Neuronal stem cell (in vitro differentiated cells): ENCODE measurements around the gene MREG.

ENCODE experiments used
- DNase-seq: peaks from one replicate; pipeline ENCODE4 v3.0.0-alpha.2; 2013; ENCODE audit warnings: low spot score
- H2AFZ ChIP-seq: one replicate; pipeline ENCODE4 v1.6.1; 2013; ENCODE audit warnings: mild to moderate bottlenecking, low read length, inconsistent platforms
- H2AK5ac ChIP-seq: 2 replicates; pipeline ENCODE4 v1.6.1; 2013; ENCODE audit warnings: low read depth, mild to moderate bottlenecking, inconsistent platforms, low read length, moderate library complexity, mixed read lengths
- H2BK120ac ChIP-seq: 2 replicates; pipeline ENCODE4 v1.6.1; 2013; ENCODE audit warnings: low read depth, mild to moderate bottlenecking, inconsistent platforms, low read length, moderate library complexity, mixed read lengths
- H2BK12ac ChIP-seq: one replicate; pipeline ENCODE4 v1.6.1; 2013; ENCODE audit warnings: low read length, inconsistent platforms
- H2BK15ac ChIP-seq: 2 replicates; pipeline ENCODE4 v1.6.1; 2013; ENCODE audit warnings: mild to moderate bottlenecking, low read length, inconsistent platforms, mixed read lengths
- H2BK5ac ChIP-seq: one replicate; pipeline ENCODE4 v1.6.1; 2013; ENCODE audit warnings: inconsistent platforms, mild to moderate bottlenecking, low read length, moderate library complexity
- H3K14ac ChIP-seq: one replicate; pipeline ENCODE4 v1.6.1; 2013; ENCODE audit warnings: low read length, inconsistent platforms
- H3K18ac ChIP-seq: 2 replicates; pipeline ENCODE4 v1.6.1; 2013; ENCODE audit warnings: low read length, inconsistent platforms
- H3K23ac ChIP-seq: 2 replicates; pipeline ENCODE4 v1.6.1; 2013; ENCODE audit warnings: low read depth, mild to moderate bottlenecking, mixed read lengths, low read length, inconsistent platforms; ENCODE audit not compliant: poor library complexity
- H3K27ac ChIP-seq: replicated peaks from 3 replicates; pipeline ENCODE4 v1.5.1; 2013; ENCODE audit warnings: low read length, inconsistent platforms
- H3K27me3 ChIP-seq, 3 experiments: 2 replicates each; pipeline ENCODE4 v1.6.1; 2013; ENCODE audit warnings: low read length in 3 of 3, mild to moderate bottlenecking in 2 of 3, inconsistent platforms in 1 of 3, low read depth in 1 of 3, mixed read lengths in 1 of 3, moderate library complexity in 1 of 3; ENCODE audit not compliant: control insufficient read depth in 3 of 3, insufficient read depth in 3 of 3
- H3K36me3 ChIP-seq, 2 donors: replicated peaks in 1 of 2; 2 replicates each; pipeline ENCODE4 v1.6.1; 2013; ENCODE audit warnings: low read length in 2 of 2; ENCODE audit not compliant: control insufficient read depth in 2 of 2, insufficient read depth in 2 of 2
- H3K4ac ChIP-seq: 2 replicates; pipeline ENCODE4 v1.6.1; 2013; ENCODE audit warnings: inconsistent platforms, mild to moderate bottlenecking, low read length, moderate library complexity
- H3K4me1 ChIP-seq, 2 donors: 1 replicate in 1 of 2; 2 replicates in 1 of 2; pipeline ENCODE4 v1.6.1; 2013; ENCODE audit warnings: low read length in 2 of 2, low read depth in 1 of 2; ENCODE audit not compliant: control insufficient read depth in 2 of 2, insufficient read depth in 1 of 2
- H3K4me2 ChIP-seq: one replicate; pipeline ENCODE4 v1.6.1; 2013; ENCODE audit warnings: mild to moderate bottlenecking, low read length, inconsistent platforms; ENCODE audit not compliant: insufficient read depth, poor library complexity, severe bottlenecking
- H3K4me3 ChIP-seq, 2 donors: 2 replicates each; pipeline ENCODE4 v1.5.1; 2013; ENCODE audit warnings: low read length in 2 of 2, mild to moderate bottlenecking in 2 of 2, inconsistent platforms in 1 of 2, moderate library complexity in 1 of 2
- H3K79me1 ChIP-seq: one replicate; pipeline ENCODE4 v1.6.1; 2013; ENCODE audit warnings: low read depth, mild to moderate bottlenecking, inconsistent platforms, low read length, moderate library complexity
- H3K9ac ChIP-seq: one replicate; pipeline ENCODE4 v1.6.1; 2013; ENCODE audit warnings: mild to moderate bottlenecking, low read depth, low read length, inconsistent platforms; ENCODE audit not compliant: poor library complexity
- H3K9me3 ChIP-seq, 2 donors: replicated peaks in 1 of 2; 2 replicates each; pipeline versions ENCODE3 to v1.6.1; 2013; ENCODE audit warnings: low read length in 2 of 2, mild to moderate bottlenecking in 2 of 2, inconsistent platforms in 1 of 2, low read depth in 1 of 2, mixed read lengths in 1 of 2, moderate library complexity in 1 of 2; ENCODE audit not compliant: control insufficient read depth in 2 of 2, insufficient read depth in 1 of 2
- H4K8ac ChIP-seq: one replicate; pipeline ENCODE4 v1.6.1; 2013; ENCODE audit warnings: low read depth, mild to moderate bottlenecking, inconsistent platforms, low read length, moderate library complexity
- H4K91ac ChIP-seq: one replicate; pipeline ENCODE4 v1.6.1; 2013; ENCODE audit warnings: low read length, low read depth, mild to moderate bottlenecking, inconsistent platforms; ENCODE audit not compliant: poor library complexity
- WGBS, 2 donors: extraction: QIAGEN DNeasy Blood & Tissue Kit; methylation state at CpG; one replicate each; pipeline ENCODE4 v1.1.7; 2013; ENCODE audit warnings: missing lambda C conversion rate in 2 of 2, mixed read lengths in 1 of 2; ENCODE audit not compliant: insufficient read length in 2 of 2, insufficient replicate concordance in 1 of 2; ENCODE audit errors: extremely low coverage in 2 of 2; 5-methylcytosine and 5-hydroxymethylcytosine counted together

MREG gene

DNA sequence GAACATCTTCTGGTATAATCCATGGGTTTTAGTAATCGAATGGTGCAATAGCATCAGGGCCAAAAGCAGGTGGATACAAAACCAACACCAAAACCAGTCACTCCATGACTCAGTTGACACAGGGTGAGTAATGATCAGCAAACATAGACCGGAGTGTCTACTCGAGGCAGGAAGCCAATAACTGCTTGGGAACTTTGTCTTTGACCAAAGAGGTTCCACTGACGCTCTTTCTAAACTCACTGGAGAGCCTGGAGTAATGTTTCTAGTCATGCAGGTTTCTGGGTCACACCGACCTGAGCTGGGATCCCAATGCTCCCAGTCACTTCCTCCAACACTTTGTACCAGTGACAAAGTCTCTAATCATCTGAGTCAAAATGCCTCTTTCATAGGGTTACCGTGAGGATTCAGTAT is 30.9 kb downstream of the MREG start:
- Histone ChIP-seq H2BK120ac (no peak overlapping the region), H3K9me3 (peaks cover 2 to 7% of the 10 kb centered on the region in 2 donors), H3K27me3 (no peaks in the 10 kb centered on the region), H3K9ac (no peak overlapping the region), H2AFZ (no peak overlapping the region), H3K23ac (no peak overlapping the region), H3K4me1 (no peaks in the 10 kb centered on the region), H2BK5ac (no peak overlapping the region), H3K4me3 (no peak overlapping the region), H4K91ac (no peak overlapping the region), H3K18ac (no peak overlapping the region), H3K36me3 (peaks cover 2 to 4% of the 10 kb centered on the region in 2 donors), H2BK12ac (no peak overlapping the region), H3K14ac (no peak overlapping the region), H2AK5ac (no peak overlapping the region), H3K4me2 (no peak overlapping the region), H2BK15ac (no peak overlapping the region), H3K4ac (no peak overlapping the region), H3K79me1 (peaks cover 1% of the 10 kb centered on the region), H3K27ac (no peak overlapping the region), H4K8ac (no peak overlapping the region)
- no CpG with 5 or more reads among the region's 6 CpGs for WGBS, 2 donors
- no peak for DNase-seq

DNA sequence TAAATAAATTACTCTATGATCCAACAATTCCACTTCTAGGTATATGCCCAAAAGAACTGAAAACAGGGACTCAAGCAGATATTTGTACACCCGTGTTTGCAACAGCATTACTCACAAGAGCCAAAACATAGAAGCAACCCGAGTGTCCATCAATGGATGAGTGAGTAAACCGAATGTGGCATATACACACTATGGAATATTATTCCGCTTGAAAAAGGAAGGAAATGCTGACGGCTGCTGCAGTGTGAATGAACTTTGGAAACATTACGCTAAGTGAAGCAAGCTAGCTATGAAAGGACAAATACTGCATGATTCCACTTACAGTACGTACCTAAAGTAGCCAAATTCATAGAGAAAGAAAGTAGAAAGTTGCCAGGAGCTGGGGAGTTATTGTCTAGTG is 32.2 kb downstream of the MREG start:
- Histone ChIP-seq H3K23ac (no peak overlapping the region), H3K27ac (no peak overlapping the region), H4K8ac (no peak overlapping the region), H3K4ac (no peak overlapping the region), H2BK120ac (no peak overlapping the region), H3K4me1 (no peaks in the 10 kb centered on the region), H4K91ac (no peak overlapping the region), H3K36me3 (peaks cover 2% of the 10 kb centered on the region in 2 donors), H3K4me3 (no peak overlapping the region), H3K18ac (no peak overlapping the region), H3K9ac (no peak overlapping the region), H3K4me2 (no peak overlapping the region), H2BK15ac (no peak overlapping the region), H3K14ac (no peak overlapping the region), H3K9me3 (peaks cover 2 to 3% of the 10 kb centered on the region in 2 donors), H2BK5ac (no peak overlapping the region), H2AFZ (no peak overlapping the region), H2AK5ac (no peak overlapping the region), H3K27me3 (no peaks in the 10 kb centered on the region), H3K79me1 (peaks cover 1% of the 10 kb centered on the region), H2BK12ac (no peak overlapping the region)
- DNase-seq: no peak
- WGBS, 2 donors: no CpG with 5 or more reads among the region's 7 CpGs

DNA sequence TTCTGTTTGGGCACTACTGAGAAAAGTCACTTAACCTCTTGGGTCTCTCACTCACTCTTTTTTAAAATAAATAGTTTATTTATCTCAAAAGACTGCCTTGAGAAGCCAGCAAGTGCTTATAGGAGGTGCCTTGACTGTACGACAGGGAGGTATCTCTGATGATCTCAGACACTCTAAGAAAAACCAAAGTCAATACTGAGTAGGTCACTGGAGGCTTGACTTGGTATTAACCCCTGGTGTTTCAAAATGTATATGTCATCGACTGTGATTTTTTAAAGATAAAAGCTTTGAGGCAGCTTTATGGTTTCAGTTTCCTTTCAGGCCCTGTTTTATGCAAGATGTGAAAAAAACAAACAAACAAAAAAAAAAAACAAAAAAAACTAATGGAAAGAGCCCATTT is 33.7 kb downstream of the MREG start:
- H2AFZ ChIP-seq: no peak overlapping the region
- peaks cover 2% of the 10 kb centered on the region in 2 donors for H3K36me3 ChIP-seq
- H3K79me1 ChIP-seq: peaks cover 1% of the 10 kb centered on the region
- no peak for DNase-seq
- no CpG with 5 or more reads among the region's 2 CpGs for WGBS, 2 donors
- no peak overlapping the region for H2BK5ac ChIP-seq
- H3K4me2 ChIP-seq: no peak overlapping the region
- H3K27ac ChIP-seq: no peak overlapping the region
- H3K27me3 ChIP-seq: no peaks in the 10 kb centered on the region
- no peak overlapping the region for H3K23ac ChIP-seq
- no peak overlapping the region for H4K91ac ChIP-seq
- H2BK15ac ChIP-seq: no peak overlapping the region
- H3K14ac ChIP-seq: no peak overlapping the region
- H2AK5ac ChIP-seq: no peak overlapping the region
- H4K8ac ChIP-seq: no peak overlapping the region
- H3K18ac ChIP-seq: no peak overlapping the region
- no peak overlapping the region for H3K4me3 ChIP-seq
- no peak overlapping the region for H2BK120ac ChIP-seq
- no peak overlapping the region for H3K9ac ChIP-seq
- H3K9me3 ChIP-seq: peaks cover 2 to 3% of the 10 kb centered on the region in 2 donors
- no peak overlapping the region for H2BK12ac ChIP-seq
- no peak overlapping the region for H3K4ac ChIP-seq
- H3K4me1 ChIP-seq: no peaks in the 10 kb centered on the region

DNA sequence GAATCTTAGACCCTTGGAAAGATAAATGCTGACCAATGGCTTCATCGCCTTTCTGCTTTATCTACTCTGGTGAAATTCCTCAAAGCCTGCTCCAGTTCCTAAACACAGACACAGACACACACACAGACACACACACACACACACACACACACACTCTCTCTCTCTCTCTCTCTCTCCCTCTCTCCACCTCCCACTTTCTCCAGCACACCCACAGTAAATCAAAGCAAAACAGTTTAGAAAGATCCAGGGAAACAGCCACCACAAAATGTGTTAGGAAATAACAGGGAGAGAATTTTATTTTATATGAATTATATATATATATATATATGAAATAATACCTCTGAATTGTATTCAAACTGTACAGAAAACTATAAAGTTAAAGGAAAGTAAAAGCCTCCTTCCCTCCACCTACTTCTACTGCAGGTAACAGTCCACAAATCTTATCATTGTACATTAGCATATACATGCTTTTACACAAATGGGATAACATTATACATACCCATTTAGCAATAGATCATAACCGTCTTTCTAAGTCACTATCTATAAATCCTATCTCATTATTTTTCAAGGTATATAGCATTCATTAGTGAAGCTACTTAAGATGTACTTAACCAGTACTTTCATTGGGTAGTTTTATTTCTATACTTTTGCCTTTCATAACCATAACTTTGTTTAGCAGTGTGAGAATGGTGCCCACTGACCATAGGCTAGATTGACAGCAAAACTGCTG is 38.5 kb downstream of the MREG start:
- H2BK15ac ChIP-seq: no peak overlapping the region
- no peak overlapping the region for H2AFZ ChIP-seq
- H3K36me3 ChIP-seq: no peaks in the 10 kb centered on the region
- no peak overlapping the region for H2BK5ac ChIP-seq
- no peaks in the 10 kb centered on the region for H3K79me1 ChIP-seq
- H3K23ac ChIP-seq: no peak overlapping the region
- no peak overlapping the region for H3K4me3 ChIP-seq
- H4K91ac ChIP-seq: no peak overlapping the region
- H3K4ac ChIP-seq: no peak overlapping the region
- no peak overlapping the region for H2AK5ac ChIP-seq
- no CpG with 5 or more reads among the region's 2 CpGs for WGBS, 2 donors
- DNase-seq: no peak
- peaks cover 0 to 3% of the 10 kb centered on the region in 2 donors for H3K4me1 ChIP-seq
- H3K9me3 ChIP-seq: no peaks in the 10 kb centered on the region
- no peak overlapping the region for H2BK12ac ChIP-seq
- H3K27me3 ChIP-seq: no peaks in the 10 kb centered on the region
- H3K4me2 ChIP-seq: no peak overlapping the region
- H2BK120ac ChIP-seq: no peak overlapping the region
- H4K8ac ChIP-seq: no peak overlapping the region
- no peak overlapping the region for H3K27ac ChIP-seq
- no peak overlapping the region for H3K9ac ChIP-seq
- no peak overlapping the region for H3K18ac ChIP-seq
- H3K14ac ChIP-seq: no peak overlapping the region
